H9 (cell line): ENCODE measurements around the gene IGLL1. TPM values are rescaled to one million over a fixed set of nuclear protein-coding genes. Genes with fewer than 3 reads are reported as not detected.
"Not testable (repeated sequence)": the region's sequence is repeated elsewhere in the genome, so short reads cannot be mapped to it uniquely, and the experiment has no call there.

ENCODE experiments used
- DNase-seq: peaks from one replicate; pipeline ENCODE4 v3.0.0-alpha.2; 2017
- H2AFZ ChIP-seq: one replicate; pipeline ENCODE4 v1.6.1; 2013; ENCODE audit warnings: mild to moderate bottlenecking, low read length, control low read depth, moderate library complexity
- H2AK5ac ChIP-seq: 2 replicates; pipeline ENCODE4 v1.6.1; 2013; ENCODE audit warnings: low read length, control low read depth, mixed read lengths; ENCODE audit not compliant: insufficient read length
- H2BK120ac ChIP-seq: one replicate; pipeline ENCODE4 v1.6.1; 2013; ENCODE audit warnings: low read depth, mild to moderate bottlenecking, low read length, control low read depth, inconsistent platforms; ENCODE audit not compliant: poor library complexity, severe bottlenecking
- H2BK12ac ChIP-seq: 2 replicates; pipeline ENCODE4 v1.6.1; 2013; ENCODE audit warnings: low read length, control low read depth, mixed read lengths, low read depth; ENCODE audit not compliant: insufficient read length
- H2BK15ac ChIP-seq: 2 replicates; pipeline ENCODE4 v1.6.1; 2013; ENCODE audit warnings: low read depth, low read length, control low read depth
- H2BK20ac ChIP-seq: one replicate; pipeline ENCODE4 v1.6.1; 2013; ENCODE audit warnings: low read depth, mild to moderate bottlenecking, low read length, control low read depth, inconsistent platforms; ENCODE audit not compliant: poor library complexity, severe bottlenecking
- H2BK5ac ChIP-seq: 2 replicates; pipeline ENCODE4 v1.6.1; 2013; ENCODE audit warnings: low read length, control low read depth, mixed read lengths; ENCODE audit not compliant: insufficient read length
- H3K14ac ChIP-seq: 2 replicates; pipeline ENCODE4 v1.6.1; 2013; ENCODE audit warnings: low read length, control low read depth; ENCODE audit not compliant: insufficient read depth
- H3K18ac ChIP-seq: 2 replicates; pipeline ENCODE4 v1.6.1; 2013; ENCODE audit warnings: low read depth, mild to moderate bottlenecking, mixed read lengths, low read length, control low read depth; ENCODE audit not compliant: insufficient read length
- H3K23ac ChIP-seq: 2 replicates; pipeline ENCODE4 v1.6.1; 2013; ENCODE audit warnings: low read length, control low read depth, mixed read lengths, low read depth; ENCODE audit not compliant: insufficient read length
- H3K23me2 ChIP-seq: 2 replicates; pipeline ENCODE4 v1.6.1; 2013; ENCODE audit warnings: low read depth, mild to moderate bottlenecking, mixed read lengths, low read length, control low read depth; ENCODE audit not compliant: insufficient read length, poor library complexity, severe bottlenecking
- H3K27ac ChIP-seq: 2 replicates; pipeline ENCODE4 v1.5.1; 2013; ENCODE audit warnings: low read length, control low read depth, mixed read lengths, low read depth; ENCODE audit not compliant: insufficient read length
- H3K27me3 ChIP-seq: 2 replicates; pipeline ENCODE4 v1.6.1; 2013; ENCODE audit warnings: low read length, control low read depth, inconsistent platforms; ENCODE audit not compliant: insufficient read depth
- H3K4ac ChIP-seq: 2 replicates; pipeline ENCODE4 v1.6.1; 2013; ENCODE audit warnings: low read depth, mild to moderate bottlenecking, control low read depth, inconsistent platforms, low read length, moderate library complexity
- H3K4me1 ChIP-seq: 2 replicates; pipeline ENCODE4 v1.6.1; 2013; ENCODE audit warnings: low read length, control low read depth, inconsistent platforms; ENCODE audit not compliant: insufficient read depth
- H3K4me2 ChIP-seq: 2 replicates; pipeline ENCODE4 v1.6.1; 2013; ENCODE audit warnings: low read length, control low read depth, mixed read lengths; ENCODE audit not compliant: insufficient read length, insufficient read depth
- H3K56ac ChIP-seq: 2 replicates; pipeline ENCODE4 v1.6.1; 2013; ENCODE audit warnings: low read depth, mild to moderate bottlenecking, mixed read lengths, low read length, control low read depth; ENCODE audit not compliant: insufficient read length
- H3K79me1 ChIP-seq: 2 replicates; pipeline ENCODE4 v1.6.1; 2013; ENCODE audit warnings: low read depth, mild to moderate bottlenecking, moderate library complexity, low read length, control low read depth, inconsistent platforms; ENCODE audit not compliant: insufficient read depth, poor library complexity, severe bottlenecking
- H3K79me2 ChIP-seq: 2 replicates; pipeline ENCODE4 v1.6.1; 2013; ENCODE audit warnings: low read length, control low read depth, inconsistent platforms; ENCODE audit not compliant: insufficient read depth
- H3K9ac ChIP-seq: 2 replicates; pipeline ENCODE4 v1.6.1; 2013; ENCODE audit warnings: low read length, control low read depth, mixed read lengths; ENCODE audit not compliant: insufficient read length; ENCODE audit errors: extremely low read depth
- H3K9me3 ChIP-seq: one replicate; pipeline ENCODE4 v1.6.1; 2013; ENCODE audit warnings: low read depth, low read length, inconsistent platforms; ENCODE audit not compliant: control insufficient read depth
- H3T11ph ChIP-seq: one replicate; pipeline ENCODE4 v1.6.1; 2013; ENCODE audit warnings: mild to moderate bottlenecking, low read length, control low read depth, inconsistent platforms
- H4K20me1 ChIP-seq: one replicate; pipeline ENCODE4 v1.6.1; 2013; ENCODE audit not compliant: control insufficient read depth, insufficient read length, insufficient read depth
- H4K5ac ChIP-seq: 2 replicates; pipeline ENCODE4 v1.6.1; 2013; ENCODE audit warnings: low read depth, mild to moderate bottlenecking, mixed read lengths, low read length, control low read depth; ENCODE audit not compliant: insufficient read length
- H4K8ac ChIP-seq: replicated peaks from 2 replicates; pipeline ENCODE4 v1.6.1; 2013; ENCODE audit warnings: low read length, control low read depth, mixed read lengths, low read depth; ENCODE audit not compliant: insufficient read length
- H4K91ac ChIP-seq: 2 replicates; pipeline ENCODE4 v1.6.1; 2013; ENCODE audit warnings: low read depth, mild to moderate bottlenecking, moderate library complexity, mixed read lengths, low read length, control low read depth; ENCODE audit not compliant: insufficient read length
- H3K27ac Mint-ChIP-seq, 3 experiments: 2 replicates in 2 of 3; 3 replicates in 1 of 3; pipeline ENCODE4 v1.8.0; 2020 to 2021; ENCODE audit warnings: mixed read lengths in 3 of 3, mild to moderate bottlenecking in 1 of 3, moderate library complexity in 1 of 3
- H3K27me3 Mint-ChIP-seq: 2 replicates; pipeline ENCODE4 v1.8.0; 2021; ENCODE audit warnings: low read depth, mild to moderate bottlenecking, moderate library complexity, mixed read lengths
- H3K36me3 Mint-ChIP-seq, 3 experiments: 2 replicates in 2 of 3; 3 replicates in 1 of 3; pipeline ENCODE4 v1.8.0; 2020 to 2021; ENCODE audit warnings: low read depth in 3 of 3, mixed read lengths in 3 of 3; ENCODE audit not compliant: insufficient read depth in 1 of 3
- H3K4me1 Mint-ChIP-seq, 2 experiments: 2 replicates each; pipeline ENCODE4 v1.8.0; 2020; ENCODE audit warnings: mixed read lengths in 2 of 2
- H3K4me3 Mint-ChIP-seq, 2 experiments: 2 replicates in 1 of 2; 3 replicates in 1 of 2; pipeline ENCODE4 v1.8.0; 2020 to 2021; ENCODE audit warnings: mild to moderate bottlenecking in 2 of 2, mixed read lengths in 2 of 2, moderate library complexity in 1 of 2
- H3K9me3 Mint-ChIP-seq, 2 experiments: 2 replicates in 1 of 2; 3 replicates in 1 of 2; pipeline ENCODE4 v1.8.0; 2020; ENCODE audit warnings: mild to moderate bottlenecking in 2 of 2, mixed read lengths in 2 of 2, moderate library complexity in 1 of 2
- CTCF ChIP-seq: fragments of 200-600 bp; sonication (generic); conservative IDR thresholded peaks from 3 replicates; pipeline ENCODE4 v1.8.0; 2021; ENCODE audit warnings: antibody characterized with exemption, mild to moderate bottlenecking
- WGBS: extraction: QIAGEN DNeasy Blood & Tissue Kit; methylation state at CpG from one replicate; pipeline ENCODE4 v1.1.7; 2013; ENCODE audit warnings: missing lambda C conversion rate, low lambda C conversion rate, mixed read lengths; ENCODE audit not compliant: insufficient read length; ENCODE audit errors: extremely low coverage; 5-methylcytosine and 5-hydroxymethylcytosine counted together
- total RNA-seq: library from RNA; stranded (reverse); gene quantifications from 2 replicates; pipeline ENCODE4 v1.2.1, GENCODE V29; 2021

The IGLL1 gene
- total RNA-seq, 1 experiment from 2014 or later = not detected

- H3K27me3 ChIP-seq = no peaks in the 10 kb centered on the region; the same call in 1 of the 2 replicates
- peaks cover 16% of the 10 kb centered on the region for H3K27me3 Mint-ChIP-seq
- H3K23me2 ChIP-seq = no peaks in the 10 kb centered on the region
- no peak overlapping the region for H2BK120ac ChIP-seq
- no peak overlapping the region for H2BK15ac ChIP-seq
- H2AFZ ChIP-seq = no peak overlapping the region
- H3K4me2 ChIP-seq = no peak overlapping the region
- H3K4me1 Mint-ChIP-seq = no peaks in the 10 kb centered on the region
- no peak overlapping the region for H2BK12ac ChIP-seq
- H4K20me1 ChIP-seq = no peaks in the 10 kb centered on the region
- H3K9ac ChIP-seq = no peak overlapping the region
- H3K4me3 Mint-ChIP-seq = no peak overlapping the region
- no peaks in the 10 kb centered on the region for H3K79me1 ChIP-seq
- no peak overlapping the region for H3T11ph ChIP-seq
- H3K27ac ChIP-seq = no peak overlapping the region
- no CpG with 5 or more reads among the region's 10 CpGs for WGBS
- TF ChIP-seq CTCF = no peak
- no peak overlapping the region for H2BK20ac ChIP-seq
- no peak overlapping the region for H4K5ac ChIP-seq
- no peak overlapping the region for H4K91ac ChIP-seq
- peaks cover 9 to 18% of the 10 kb centered on the region in 2 experiments; a peak in 4 of 5 replicates for H3K9me3 Mint-ChIP-seq
- H3K79me2 ChIP-seq = no peaks in the 10 kb centered on the region
- no peak for DNase-seq
- H3K27ac Mint-ChIP-seq = no peak overlapping the region
- no peak overlapping the region for H2AK5ac ChIP-seq
- no peak overlapping the region for H3K4ac ChIP-seq
- H3K36me3 Mint-ChIP-seq = peaks cover 0 to 4% (median 0%) of the 10 kb centered on the region in 3 experiments; a peak in 3 of 7 replicates
- H3K14ac ChIP-seq = no peak overlapping the region
- H4K8ac ChIP-seq = no peak overlapping the region
- no peak overlapping the region for H3K56ac ChIP-seq
- no peaks in the 10 kb centered on the region for H3K4me1 ChIP-seq
- H2BK5ac ChIP-seq = no peak overlapping the region
- H3K23ac ChIP-seq = no peak overlapping the region
- H3K9me3 ChIP-seq = no peaks in the 10 kb centered on the region
- H3K18ac ChIP-seq = no peak overlapping the region
These were observed 32.1 kb downstream of the IGLL1 start for GRCh38 chr22:23547818-23548500.

- H2AFZ ChIP-seq = not testable (repeated sequence)
These were observed 32.7 kb downstream of the IGLL1 start for GRCh38 chr22:23547382-23547781.

More at GRCh38 chr22:23547382-23547781, 32.7 kb downstream of the IGLL1 start:
- not testable (repeated sequence) for H3K27ac ChIP-seq, H4K20me1 ChIP-seq, H3T11ph ChIP-seq, H3K36me3 Mint-ChIP-seq, H3K23me2 ChIP-seq, H2AK5ac ChIP-seq, H4K91ac ChIP-seq, H4K5ac ChIP-seq, H3K27me3 ChIP-seq, H3K14ac ChIP-seq, H3K4me1 Mint-ChIP-seq, H2BK20ac ChIP-seq, H2BK12ac ChIP-seq, H3K56ac ChIP-seq, H3K9ac ChIP-seq, DNase-seq, H3K9me3 ChIP-seq, H3K79me2 ChIP-seq, H3K4me2 ChIP-seq, H3K4me3 Mint-ChIP-seq, H3K4me1 ChIP-seq, H2BK120ac ChIP-seq, H2BK15ac ChIP-seq, H3K79me1 ChIP-seq, H4K8ac ChIP-seq, H3K18ac ChIP-seq, H3K27ac Mint-ChIP-seq, H3K23ac ChIP-seq, H2BK5ac ChIP-seq, H3K4ac ChIP-seq
- peaks cover 9 to 18% of the 10 kb centered on the region in 2 experiments; a peak in 4 of 5 replicates for H3K9me3 Mint-ChIP-seq
- no CpG with 5 or more reads among the region's 5 CpGs for WGBS
- H3K27me3 Mint-ChIP-seq = peaks cover 16% of the 10 kb centered on the region
